HG02571 (cell line): Measurements from ENCODE around the gene UTP15.

Source experiments
- ATAC-seq: cut with Tn5 transposase; IDR thresholded peaks from one replicate; pipeline ENCODE4 v1.9.1; 2021; ENCODE audit warnings: mild to moderate bottlenecking, moderate library complexity; ENCODE audit not compliant: unreplicated experiment

The UTP15 gene

DNA sequence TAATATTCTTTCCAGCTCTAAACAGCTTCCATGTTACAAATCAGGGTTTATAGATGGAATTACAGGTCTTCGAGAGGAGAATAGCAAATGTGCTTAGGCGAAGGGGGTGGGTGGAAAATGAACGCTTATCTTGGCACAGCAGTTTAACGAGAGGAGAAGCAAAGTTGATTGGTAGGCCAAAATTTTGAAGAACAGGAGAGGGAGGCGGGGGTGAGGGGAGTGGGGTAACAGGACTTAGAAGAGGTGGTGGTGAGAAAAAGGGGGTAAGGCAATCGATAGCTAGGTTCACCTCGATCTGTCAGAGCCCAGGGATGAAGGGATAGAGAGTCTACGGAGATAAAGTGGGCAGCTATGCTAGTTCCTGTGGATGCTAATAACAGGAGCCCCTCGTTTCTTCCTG, 868 bp upstream of the UTP15 start:
- ATAC-seq: peak; percentile 5

DNA sequence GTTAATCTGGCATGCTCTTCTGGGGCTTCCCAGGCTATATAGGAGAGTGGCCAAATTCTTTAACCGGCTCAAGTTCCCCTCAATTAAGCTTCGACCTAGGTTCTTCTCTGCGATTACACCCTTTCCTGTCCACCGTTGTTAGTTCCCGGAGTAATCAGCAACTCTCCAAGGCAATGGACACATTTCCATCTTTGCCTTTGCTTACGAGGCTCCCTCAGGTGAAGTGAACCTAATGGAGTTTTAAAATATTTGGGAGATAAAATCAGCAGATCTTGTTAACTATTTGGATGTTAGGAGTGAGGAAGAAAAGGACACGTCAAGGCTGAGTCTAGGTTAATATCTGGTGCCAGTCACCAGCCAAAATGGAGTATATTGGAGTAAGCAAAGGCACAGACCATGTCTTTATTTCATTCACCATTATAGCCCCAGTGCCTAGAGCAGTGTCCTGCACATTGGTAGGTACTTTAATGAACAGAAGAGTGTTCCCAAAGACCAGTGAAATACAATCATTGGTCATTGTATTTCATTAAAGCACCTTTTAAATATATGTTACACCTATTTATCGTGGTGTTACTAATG, 515 bp downstream of the UTP15 start:
- no peak for ATAC-seq

DNA sequence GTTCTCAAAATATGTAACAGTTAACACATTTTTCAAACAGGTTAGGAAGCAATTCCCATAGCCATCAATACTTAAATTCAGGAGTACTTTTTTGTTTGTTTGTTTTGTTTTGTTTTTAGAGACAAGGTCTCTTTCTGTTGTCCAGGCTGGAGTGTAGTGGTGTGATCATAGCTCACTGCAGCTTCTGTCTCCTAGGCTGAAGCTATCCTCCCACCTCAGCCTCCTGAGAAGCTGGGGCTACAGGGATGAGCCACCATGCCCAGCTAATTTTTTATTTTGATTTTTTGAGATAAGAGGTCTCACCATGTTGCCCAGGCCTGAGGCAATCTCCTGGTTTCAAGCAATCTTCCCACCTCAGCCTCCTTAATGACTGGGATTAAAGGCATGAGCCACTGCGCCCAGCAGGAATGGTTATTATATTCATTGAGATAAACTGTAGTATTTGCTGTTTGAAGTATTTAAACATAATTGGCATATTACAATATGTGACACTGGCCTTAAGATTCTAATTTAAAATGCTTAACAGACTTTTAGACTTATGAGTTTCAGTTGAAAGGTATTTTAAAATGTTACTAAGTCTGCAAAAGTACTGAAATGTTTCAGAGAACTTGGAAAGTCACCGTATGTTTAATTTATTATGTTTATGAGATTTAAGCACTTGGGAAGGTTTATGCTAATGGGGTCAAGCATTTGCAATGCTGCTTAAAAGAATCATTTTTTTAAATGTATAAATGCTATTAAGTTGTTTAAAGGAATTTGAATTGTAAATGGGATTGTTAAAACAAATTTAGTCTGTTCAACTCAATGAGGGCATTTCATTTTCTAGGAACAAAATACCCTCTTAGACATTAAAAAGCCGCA, 17.0 kb downstream of the UTP15 start:
- no peak for ATAC-seq

DNA sequence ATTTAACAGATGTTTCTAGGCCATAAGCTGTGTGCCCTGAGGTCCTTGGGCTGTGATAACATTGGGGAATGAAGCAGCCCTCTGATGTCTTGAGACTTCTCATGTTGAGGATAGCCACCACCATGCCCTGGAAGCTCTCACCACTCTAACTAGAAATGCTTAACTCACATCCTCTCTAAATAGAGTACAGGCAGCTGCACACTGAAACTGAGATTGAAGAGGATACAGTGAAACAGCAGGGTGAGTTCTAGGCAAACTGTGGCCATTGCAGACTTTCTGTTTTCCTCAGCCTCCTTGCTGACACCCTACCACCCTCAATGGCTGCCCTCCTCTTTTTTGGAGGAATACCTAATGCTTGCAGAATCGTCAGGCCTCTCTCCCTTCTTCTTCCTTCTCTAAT, 22.4 kb downstream of the UTP15 start:
- peak; percentile 80 for ATAC-seq

DNA sequence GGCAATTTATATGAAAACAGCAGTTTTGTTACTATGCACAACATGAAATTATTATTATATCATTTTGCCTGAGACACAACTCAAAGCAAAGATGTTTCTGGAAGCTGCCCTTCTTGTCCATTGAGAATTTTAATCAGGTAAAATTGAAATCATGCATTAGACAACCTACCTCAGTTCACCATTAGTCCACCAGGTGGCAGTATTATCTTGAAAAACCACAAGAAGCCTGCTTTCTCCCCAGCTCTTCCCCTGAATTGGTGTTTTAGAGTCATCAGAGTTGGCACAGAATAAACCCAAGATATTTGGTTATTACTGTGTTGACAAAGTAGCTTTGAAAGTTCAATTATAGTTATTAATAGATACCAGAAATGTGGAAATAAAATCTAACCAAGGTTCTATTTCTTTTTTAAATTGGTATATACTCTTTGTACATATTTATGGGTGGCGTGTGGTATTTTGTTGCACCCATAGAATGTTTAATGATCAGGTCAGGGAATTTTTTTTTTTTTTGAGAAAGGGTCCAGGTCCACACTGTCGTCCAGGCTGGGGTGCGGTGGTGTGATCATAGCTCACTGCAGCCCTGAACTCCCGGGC, 25.7 kb downstream of the UTP15 start:
- no peak for ATAC-seq

DNA sequence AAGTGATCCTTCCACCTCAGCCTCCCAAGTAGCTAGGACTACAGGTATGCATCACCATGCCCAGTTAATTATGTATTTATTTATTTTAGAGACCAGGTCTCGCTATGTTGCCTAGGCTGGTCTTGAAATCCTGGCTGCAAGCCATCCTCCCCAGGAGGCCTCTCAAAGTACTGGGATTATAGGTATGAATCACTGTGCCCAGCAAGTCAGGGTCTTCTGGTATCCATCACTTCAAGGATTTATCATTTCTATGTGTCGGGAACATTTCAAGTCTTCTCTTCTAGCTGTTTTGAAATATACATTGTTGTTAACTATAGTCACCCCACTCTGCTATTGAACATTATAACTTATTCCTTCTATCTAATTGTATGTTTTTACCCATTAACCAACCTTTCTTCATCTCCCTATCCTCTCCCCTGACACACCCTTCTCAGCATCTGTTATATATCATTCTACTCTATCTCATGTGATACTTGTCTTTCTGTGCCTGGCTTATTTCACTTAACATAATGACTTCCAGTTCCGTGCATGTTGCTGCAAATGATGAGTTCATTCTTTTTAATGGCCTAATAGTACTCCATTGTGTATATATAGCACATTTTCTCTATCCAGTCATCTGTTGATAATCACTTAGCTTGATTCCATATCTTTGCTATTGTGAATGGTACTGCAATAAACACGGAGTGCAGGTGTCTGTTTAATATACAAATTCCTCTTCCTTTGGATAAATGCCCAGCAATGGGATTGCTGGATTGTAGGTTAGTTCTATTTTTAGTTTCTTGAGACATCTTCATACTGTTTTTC, 26.4 kb downstream of the UTP15 start:
- ATAC-seq: no peak

DNA sequence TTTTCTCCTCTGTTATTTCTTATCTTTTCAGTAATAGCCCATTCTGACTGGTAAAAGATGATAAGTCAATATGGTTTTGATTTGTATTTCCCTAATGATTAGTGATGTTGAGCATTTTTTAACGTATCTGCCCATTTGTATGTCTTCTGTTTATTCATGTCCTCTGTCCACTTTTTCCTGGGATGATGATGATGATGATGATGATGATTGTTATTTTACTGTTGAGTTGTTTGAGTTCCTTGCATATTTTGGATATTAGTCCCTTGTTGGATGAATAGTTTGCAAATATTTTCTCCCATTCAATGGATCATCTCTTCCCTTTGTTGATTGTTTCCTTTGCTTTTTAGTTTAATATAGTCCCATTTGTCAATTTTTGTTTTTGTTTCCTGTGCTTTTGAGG, 27.0 kb downstream of the UTP15 start:
- ATAC-seq: no peak

DNA sequence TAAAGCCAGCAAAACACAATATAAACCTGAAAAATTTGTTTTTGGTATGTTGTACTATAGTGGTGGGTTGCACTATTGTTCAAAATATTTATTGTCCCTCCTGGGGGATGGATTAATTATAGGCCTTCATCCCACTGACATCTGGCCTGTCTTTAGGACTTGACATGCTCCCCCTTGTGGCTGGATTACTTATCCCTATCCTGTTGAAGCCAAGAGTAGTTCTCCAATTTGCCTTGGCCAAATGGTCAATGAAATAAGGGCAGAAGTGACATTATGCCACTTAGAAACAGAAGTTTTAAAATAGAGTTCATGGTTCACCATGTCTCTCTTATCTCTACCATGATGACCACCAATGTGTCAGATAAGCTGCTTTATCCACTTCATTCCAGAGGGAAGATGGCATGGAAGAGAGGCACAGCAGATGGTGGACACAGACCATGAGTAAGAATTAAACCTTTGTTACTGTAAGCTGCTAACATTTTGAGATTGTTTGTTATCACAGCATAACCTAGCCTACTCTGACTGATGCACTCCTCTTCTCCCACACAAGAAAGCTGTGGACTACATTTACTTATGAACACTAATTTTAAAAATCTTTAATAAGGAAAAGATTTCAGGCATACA, 31.3 kb downstream of the UTP15 start:
- ATAC-seq: no peak

DNA sequence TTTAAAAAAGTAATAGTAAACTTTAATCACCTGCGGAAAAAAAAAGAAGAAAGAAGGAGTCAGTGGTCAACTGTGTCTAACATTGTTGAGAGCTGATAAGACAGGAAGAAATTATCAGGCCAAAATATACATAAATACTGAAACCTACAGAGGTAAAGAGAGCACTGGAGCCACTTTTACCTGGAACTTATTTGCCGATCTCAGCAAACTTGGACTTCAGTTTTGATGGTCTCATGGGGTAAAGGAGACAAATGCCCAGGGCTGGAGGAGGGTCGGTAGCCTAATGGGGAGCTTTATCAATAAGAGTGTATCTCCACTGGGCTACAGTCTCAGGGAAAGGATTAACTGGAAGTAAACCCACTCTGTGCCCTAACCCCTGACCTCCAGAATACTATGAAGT, 33.8 kb downstream of the UTP15 start:
- ATAC-seq: no peak

DNA sequence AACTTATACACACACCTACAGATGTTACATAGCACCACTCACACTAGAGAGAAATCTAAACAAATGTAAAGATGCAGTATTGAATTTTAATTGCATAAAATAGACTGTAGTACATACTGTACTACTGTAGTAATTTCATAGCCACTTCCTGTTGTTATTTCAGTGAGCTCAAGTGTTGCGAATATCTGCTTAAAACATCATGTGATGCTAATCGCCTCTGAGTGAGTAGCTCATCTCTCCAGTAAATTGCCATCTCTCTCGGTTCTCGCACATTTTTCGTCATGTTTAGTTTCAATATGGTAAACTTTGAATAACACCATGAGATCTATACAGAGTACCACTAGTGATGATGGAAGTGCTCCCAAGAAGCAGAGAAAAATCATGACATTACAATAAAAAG, 38.5 kb downstream of the UTP15 start:
- no peak for ATAC-seq

DNA sequence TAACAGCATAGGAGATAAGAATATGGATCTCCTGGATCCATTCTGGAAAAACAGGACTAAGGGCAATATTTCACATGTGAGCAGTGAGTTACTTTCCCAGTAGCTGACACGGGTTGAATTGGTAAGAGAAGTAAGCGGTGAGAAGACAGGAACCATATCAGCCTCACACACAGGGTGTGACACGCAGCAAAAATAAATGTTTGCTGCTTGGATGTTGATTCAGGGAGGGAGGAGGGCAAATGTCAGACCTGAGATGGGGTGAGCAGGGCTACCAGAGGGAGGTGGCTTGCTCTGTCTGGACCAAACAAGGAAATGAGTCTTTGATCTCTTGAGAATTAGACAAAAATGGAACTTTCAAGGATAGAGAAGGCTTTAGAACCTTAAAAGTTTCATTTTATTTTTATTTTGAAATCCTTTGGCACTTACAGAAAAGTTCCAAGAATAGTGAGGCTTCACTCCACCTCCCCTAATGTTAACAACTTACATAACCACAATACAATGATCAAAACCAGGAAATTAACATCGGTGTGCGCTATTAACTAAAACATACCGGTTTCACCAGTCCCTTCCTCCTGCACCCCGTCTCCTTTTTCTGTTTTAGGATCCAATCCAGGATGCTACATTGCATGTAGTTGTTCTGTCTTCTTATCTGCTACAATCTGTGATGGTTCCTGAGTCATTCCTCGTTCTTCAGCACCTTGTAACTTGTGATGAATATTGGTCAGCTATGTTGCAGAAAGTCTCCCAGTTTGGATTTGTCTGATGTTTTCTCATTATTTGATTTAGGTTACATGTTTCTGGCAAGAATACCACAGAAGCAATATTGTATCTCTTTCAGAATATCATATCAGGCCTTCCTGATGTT, 39.9 kb downstream of the UTP15 start:
- ATAC-seq: no peak

DNA sequence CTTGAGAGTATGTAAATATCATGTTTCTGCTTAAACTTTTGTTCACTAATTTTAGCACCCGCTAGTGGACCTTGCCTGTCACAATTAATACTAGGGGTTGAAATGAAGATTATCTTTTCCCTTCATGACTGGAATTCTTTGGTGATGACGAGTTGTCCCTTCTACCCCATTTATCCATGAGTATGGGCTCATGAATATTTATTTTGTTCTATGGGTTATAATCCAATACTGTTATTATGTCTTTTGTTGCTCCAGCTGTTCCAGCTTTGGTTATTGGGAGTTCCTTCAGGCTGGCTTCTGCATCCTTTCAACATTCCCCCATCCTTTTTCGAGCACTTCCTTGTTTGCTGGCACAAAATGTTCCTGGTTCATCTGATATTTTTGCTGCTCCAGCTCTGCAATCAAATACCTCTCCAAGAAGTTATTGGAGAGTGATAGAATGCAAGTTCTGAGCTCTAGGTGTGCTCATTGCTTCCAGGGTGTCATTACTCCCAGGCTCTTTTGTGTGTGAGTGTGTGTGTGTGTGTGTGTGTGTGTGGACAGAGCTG, 40.7 kb downstream of the UTP15 start:
- no peak for ATAC-seq

DNA sequence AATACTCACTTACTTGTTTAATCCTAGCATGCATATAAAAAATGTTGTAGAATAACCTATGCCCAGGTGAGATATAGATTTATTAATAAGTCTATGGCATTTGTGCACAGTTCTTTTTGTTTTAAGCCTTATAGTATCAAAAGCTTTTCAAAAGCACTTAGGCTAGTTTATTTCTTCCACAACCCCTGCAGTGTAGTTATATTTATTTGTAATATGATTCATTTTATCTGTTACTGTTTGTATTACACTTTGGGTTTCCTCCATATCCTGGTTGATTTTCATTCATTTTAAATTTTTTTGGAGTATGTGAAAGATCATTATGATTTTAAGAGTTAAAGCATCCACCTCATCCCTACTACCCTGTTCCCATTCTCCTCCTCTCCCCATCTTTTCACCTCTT, 41.7 kb downstream of the UTP15 start:
- ATAC-seq: no peak

DNA sequence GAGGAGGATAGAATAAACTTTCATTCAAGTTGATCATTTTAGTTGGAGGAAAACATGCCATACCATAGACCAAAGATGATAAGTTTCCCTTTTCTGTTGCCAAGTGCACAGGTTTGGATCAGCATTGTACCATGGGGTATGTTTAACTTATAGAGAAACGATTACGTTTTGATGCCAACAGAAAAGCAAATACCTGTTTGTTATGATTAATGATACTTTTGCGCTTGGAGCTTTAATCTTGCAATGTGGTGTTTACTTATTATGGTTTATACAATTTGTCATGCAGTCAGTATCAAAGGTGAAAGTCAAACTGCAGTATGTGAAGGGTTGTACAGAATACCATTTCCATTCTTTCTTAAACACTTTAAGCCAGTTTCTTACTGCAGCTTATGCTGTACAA, 47.3 kb downstream of the UTP15 start:
- ATAC-seq: no peak

DNA sequence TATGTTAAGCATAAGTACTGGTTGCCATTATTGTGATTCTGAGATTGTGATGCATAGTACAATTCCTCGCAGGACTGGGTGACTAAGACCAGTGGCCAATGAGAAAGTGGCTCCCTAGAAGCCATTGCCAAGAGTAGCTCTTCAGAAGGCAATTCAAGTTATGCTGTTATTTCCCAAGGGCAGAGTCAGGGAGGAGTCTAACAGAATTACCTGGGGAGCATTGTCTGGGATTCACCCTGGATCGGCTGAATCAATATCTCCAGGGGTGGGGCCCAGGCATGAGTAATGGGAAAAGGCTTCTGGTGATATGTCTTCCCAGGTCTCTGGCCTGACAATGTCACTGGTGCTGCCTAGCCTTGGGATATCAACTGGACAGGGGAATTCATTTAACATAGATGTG, 49.5 kb downstream of the UTP15 start:
- ATAC-seq: no peak

DNA sequence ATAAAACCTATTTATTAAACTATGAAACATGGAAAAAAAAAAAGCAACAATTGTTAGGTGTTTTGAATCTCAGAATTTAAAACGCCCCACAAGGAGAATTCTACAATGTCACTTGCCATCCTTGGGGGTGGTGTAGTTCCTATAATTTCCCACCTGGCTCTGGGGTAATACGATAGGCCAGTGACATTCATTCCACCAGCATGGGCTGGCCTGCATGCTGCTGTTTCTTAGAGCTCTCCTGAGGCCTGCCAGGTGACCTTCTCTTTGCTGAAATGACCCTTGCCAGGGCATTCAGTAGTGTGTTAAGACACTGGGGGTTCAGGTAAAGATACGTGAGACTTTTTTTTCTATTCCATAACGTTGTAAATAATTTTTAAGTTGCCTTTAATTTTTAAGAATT, 50.4 kb downstream of the UTP15 start:
- no peak for ATAC-seq

DNA sequence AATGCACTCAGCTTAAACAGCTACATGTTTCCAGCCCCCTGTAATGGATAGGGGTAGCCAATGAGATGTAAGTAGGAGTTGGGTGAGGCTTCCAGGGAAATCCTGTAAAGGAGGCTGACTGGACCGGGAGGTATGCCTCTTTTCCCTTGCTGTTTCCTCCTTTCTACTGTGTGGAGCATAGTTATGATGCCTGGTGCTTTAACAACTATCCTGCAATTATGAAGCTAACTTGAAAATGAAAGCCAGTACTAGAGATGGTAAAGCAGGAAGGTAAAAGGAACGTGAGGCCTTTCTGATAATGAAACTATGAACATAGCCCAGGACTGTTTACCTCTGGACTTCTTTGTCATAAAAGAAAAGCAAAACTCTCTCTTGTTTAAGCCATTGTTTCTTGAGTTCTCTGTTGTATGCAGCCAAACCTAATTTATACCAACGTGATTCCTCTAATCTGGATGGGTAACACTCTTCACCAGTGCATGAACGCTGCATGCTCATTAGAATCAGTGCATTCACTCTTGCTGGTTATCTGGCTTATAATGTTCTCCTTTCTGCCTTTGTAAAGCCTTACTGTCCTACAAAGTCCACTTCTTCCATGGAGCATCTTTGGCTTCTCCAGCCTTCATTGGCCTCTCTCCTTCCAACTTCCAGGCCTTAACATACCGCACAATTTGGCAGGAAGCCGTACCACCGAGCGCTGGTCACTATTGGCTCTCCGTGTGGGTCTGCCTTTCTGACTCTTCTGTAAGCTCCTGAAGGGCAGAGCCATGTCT, 52.2 kb downstream of the UTP15 start:
- no peak for ATAC-seq

DNA sequence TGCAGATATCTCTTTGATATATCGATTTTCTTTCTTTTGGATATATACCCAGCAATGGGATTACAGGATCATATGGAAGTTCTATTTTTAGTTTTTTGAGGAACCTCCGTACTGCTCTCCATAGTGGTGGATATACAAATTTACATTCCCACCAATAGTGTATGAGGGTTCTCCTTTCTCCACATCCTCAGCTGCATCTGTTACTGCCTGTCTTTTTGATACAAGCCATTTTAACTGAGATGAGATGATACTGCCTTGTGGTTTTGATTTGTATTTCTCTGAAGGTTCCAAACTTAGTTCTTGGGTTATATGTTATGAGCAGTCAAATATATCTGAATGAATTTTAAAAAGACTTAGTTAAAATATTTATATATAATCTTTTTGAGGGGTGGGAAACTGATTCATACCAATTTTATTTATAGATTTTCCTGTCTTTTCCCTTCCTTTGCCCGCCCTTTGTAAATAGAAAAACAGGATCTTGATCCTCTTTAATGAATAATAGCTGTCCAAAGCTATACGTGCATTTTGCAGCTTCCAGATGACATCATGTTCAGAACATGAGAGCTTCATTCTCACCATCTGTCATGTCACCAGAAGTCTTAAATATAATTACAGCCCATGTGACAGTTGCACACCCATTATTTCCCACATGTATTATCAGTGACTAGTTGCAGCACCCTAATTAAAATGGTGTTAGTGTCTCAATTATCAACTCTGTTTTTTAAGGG, 54.2 kb downstream of the UTP15 start:
- ATAC-seq: no peak

DNA sequence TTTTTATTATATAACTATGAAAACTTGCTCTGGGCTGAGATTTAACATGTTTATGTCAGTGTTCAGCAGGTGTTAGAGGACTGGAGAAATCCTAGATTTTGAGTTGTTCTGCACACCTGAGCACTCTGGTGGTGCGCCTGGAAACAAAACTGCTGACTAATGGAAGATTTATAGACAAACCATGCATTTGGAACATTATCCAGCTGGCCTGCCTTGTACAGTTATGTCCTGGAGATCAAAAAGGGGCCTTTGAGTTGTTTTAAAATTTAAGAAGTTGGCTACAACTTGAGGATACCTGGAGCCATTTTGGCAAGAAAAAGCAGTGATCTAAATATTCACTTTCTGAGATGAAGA, 54.8 kb downstream of the UTP15 start:
- ATAC-seq: no peak
